Measurements from ENCODE around the gene TTC27.
"Not testable (repeated sequence)": the region's sequence is repeated elsewhere in the genome, so short reads cannot be mapped to it uniquely, and the experiment has no call there.

The TTC27 gene

GRCh38 chr2:32754676-32755075 lies 126.8 kb downstream of the TTC27 start:
- not testable (repeated sequence) for DNase-seq

GRCh38 chr2:32755666-32756065 lies 127.8 kb downstream of the TTC27 start:
- DNase-seq = no peak

- DNase-seq = no peak
Observed at GRCh38 chr2:32756074-32756727, 128.4 kb downstream of the TTC27 start.

GRCh38 chr2:32758232-32758631 lies 130.4 kb downstream of the TTC27 start:
- no peak for DNase-seq

- DNase-seq = peak in 10 of 58 donors; percentile 3 to 28 (median 12)
Observed at GRCh38 chr2:32760628-32761027, 132.8 kb downstream of the TTC27 start.

- no peak for DNase-seq
Observed at GRCh38 chr2:32768387-32769174, 140.7 kb downstream of the TTC27 start.

- no peak for DNase-seq
Observed at GRCh38 chr2:32770360-32770759, 142.5 kb downstream of the TTC27 start.

GRCh38 chr2:32772638-32773447 lies 145.0 kb downstream of the TTC27 start:
- peak in 13 of 58 donors; percentile 1 to 43 (median 4) for DNase-seq

GRCh38 chr2:32773448-32773808 lies 145.6 kb downstream of the TTC27 start:
- DNase-seq = no peak

- no peak for DNase-seq
Observed at GRCh38 chr2:32775954-32776353, 148.1 kb downstream of the TTC27 start.

- no peak for DNase-seq
Observed at GRCh38 chr2:32777714-32778113, 149.9 kb downstream of the TTC27 start.

- no peak for DNase-seq
Observed at GRCh38 chr2:32780961-32781360, 153.1 kb downstream of the TTC27 start.

- DNase-seq = no peak
Observed at GRCh38 chr2:32783469-32783868, 155.6 kb downstream of the TTC27 start.

GRCh38 chr2:32783933-32784332 lies 156.1 kb downstream of the TTC27 start:
- DNase-seq = no peak

- no peak for DNase-seq
Observed at GRCh38 chr2:32787207-32787606, 159.4 kb downstream of the TTC27 start.

GRCh38 chr2:32788114-32788513 lies 160.3 kb downstream of the TTC27 start:
- DNase-seq = no peak

GRCh38 chr2:32792416-32792815 lies 164.6 kb downstream of the TTC27 start:
- no peak for DNase-seq

GRCh38 chr2:32798829-32799228 lies 171.0 kb downstream of the TTC27 start:
- no peak for DNase-seq

- no peak for DNase-seq
Observed at GRCh38 chr2:32801741-32802140, 173.9 kb downstream of the TTC27 start.

- DNase-seq = no peak
Observed at GRCh38 chr2:32802877-32803276, 175.0 kb downstream of the TTC27 start.

- DNase-seq = no peak
Observed at GRCh38 chr2:32804205-32804604, 176.4 kb downstream of the TTC27 start.

Measured in anterior cingulate cortex (tissue), 58 donors.